Stimulated activated CD4-positive, alpha-beta T cell treated with anti-CD3 and anti-CD28 coated beads, Interleukin-12 subunit alpha, Interleukin-12 subunit beta, amount 100 ng/mL, for 48 hours (primary cell): Measurements from ENCODE around the gene KRTAP5-2.
A peak's percentile ranks its signal among the peaks of the same experiment; 100 is the strongest.
"Not testable (repeated sequence)": the region's sequence is repeated elsewhere in the genome, so short reads cannot be mapped to it uniquely, and the experiment has no call there.

ENCODE experiments used
- DNase-seq, 3 donors: peaks; one replicate each; pipeline ENCODE4 v3.0.0-alpha.2; 2020; ENCODE audit warnings: low read depth in 2 of 3, low spot score in 1 of 3

KRTAP5-2 gene

GRCh38 chr11:1592628-1593027 lies 5.5 kb downstream of the KRTAP5-2 start:
- DNase-seq, result no peak

DNA sequence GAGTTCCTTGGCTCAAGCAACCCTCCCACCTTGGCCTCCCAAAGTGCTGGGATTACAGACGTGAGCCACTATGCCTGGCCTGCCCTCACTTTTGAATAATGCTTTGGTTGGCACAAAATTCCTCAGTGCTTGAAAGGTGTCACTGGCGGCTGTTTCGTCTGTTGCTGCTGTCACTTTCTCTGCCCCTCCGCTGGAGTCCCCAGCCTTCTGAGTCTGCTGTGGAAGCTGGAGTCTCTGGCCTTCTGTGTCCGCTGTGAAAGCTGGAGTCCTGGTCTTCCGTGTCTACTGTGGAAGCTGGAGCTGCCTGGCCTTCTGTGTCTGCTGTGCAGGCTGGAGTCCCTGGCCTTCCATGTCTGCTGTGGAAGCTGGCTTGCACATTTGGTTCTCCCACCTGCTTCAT lies 8.1 kb downstream of the KRTAP5-2 start:
- DNase-seq, result no peak

- DNase-seq, result not testable (repeated sequence)
These were observed 8.7 kb downstream of the KRTAP5-2 start for GRCh38 chr11:1589191-1589963.

GRCh38 chr11:1586699-1587098 lies 11.4 kb downstream of the KRTAP5-2 start:
- no peak for DNase-seq

GRCh38 chr11:1584661-1585370 lies 13.3 kb downstream of the KRTAP5-2 start, which contains the start of gene KRTAP5-1:
Gene KRTAP5-1, minus strand, starts transcription at chr11:1585283. Its CDS starts 34 bp downstream, at chr11:1585249.
- not testable (repeated sequence) for DNase-seq

- DNase-seq, result not testable (repeated sequence)
These were observed 15.2 kb downstream of the KRTAP5-2 start for GRCh38 chr11:1582909-1583308.

GRCh38 chr11:1581976-1582375 lies 16.1 kb downstream of the KRTAP5-2 start:
- DNase-seq, result no peak

GRCh38 chr11:1576825-1577224 lies 21.3 kb downstream of the KRTAP5-2 start:
- DNase-seq, result no peak

- not testable (repeated sequence) for DNase-seq
These were observed 22.3 kb downstream of the KRTAP5-2 start for GRCh38 chr11:1575756-1576155.

DNA sequence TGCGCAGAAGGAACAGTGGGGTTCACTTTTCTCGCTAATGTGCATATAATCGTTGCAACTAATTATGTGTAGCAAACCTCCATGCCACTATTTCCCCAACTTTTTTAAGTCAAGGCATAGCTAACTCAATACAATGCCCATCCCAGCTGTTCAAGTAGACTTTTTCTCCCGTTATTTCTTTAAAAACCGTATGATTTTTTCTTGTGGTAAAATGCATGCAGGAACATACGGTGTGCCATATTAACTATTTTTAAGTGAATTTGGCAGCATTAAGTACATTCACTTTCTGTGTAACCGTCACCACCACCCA lies 23.2 kb downstream of the KRTAP5-2 start:
- no peak for DNase-seq

DNA sequence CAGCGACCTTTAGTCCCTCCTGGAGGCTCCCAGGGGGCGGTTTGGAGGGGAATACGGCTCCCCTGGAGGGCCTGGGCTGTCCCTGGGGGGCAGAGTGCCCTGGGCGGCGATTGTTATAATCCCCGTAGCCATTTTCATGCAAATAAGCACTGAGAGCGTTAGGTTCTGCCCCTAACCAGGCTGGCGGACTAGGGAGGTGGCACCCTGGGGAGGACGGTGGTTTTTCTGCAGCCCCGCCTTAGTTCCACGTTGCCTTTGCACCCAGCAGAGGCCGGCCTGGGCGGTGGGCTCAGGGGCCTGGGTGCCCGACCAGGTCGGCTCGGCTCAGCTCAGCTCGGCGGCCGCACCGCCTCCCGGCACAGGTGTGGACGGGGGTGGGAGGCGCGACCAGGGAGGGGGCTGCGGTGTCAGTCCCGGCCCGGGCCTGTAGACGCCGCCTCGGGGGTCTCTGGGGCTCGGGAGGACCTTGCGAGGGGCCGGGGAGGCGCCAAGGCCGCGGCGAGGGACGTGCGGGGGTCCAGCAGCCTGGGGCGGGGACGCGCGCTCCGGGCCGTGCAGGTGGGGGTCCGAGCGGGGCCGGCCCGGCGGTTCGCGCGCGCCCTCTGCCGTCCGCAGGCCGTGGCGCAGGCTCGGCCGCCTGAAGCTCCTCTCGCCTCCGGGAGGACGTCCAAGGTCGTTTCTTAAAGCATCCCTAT lies 23.7 kb downstream of the KRTAP5-2 start:
- DNase-seq, result peak; percentile 19 to 41 (median 38)

- no peak for DNase-seq
These were observed 24.2 kb downstream of the KRTAP5-2 start for GRCh38 chr11:1573903-1574237.

DNA sequence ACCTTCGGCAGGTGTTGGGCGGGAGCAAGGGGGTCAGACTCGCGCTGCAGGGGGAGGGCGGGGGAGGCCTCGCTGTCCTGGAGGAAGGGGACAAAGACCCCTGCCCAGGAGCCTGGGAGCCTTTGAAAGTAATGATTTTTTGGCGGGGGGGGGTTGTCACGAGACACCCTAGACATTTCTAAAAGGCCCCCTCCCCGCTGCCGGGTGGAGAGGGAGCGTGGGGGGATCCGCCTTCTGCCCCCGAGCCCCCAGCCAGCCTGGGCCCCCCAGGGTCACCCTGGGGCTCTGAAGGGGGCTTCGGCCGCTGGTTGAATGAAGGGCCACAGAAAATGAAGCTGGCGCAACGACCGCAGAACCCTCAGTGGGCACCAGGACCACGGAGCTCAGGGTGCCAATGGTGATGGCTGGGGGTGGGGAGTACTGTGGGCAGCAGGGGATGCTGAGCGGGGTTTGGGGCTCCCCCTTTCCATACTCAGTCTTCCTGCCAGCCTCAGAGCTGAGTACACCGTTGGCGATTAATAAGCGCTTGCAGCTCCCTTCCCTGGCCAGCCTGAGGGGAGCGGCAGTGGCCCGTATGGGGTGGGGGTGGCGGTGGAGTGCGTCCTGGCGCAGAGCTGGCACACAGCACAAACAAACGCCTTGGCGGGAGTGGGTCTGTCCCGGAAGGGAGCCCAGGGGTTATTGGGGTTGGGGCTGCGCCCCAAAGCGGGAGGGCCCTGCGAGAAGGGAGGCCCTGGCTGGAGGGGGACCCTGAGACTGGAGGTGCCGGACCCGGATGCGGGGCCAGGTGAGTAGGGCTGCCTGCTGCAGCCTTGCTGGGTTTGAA lies 24.8 kb downstream of the KRTAP5-2 start:
- no peak for DNase-seq

GRCh38 chr11:1572197-1573076 lies 25.7 kb downstream of the KRTAP5-2 start, which contains the start of gene DUSP8:
Gene DUSP8, minus strand, starts transcription at chr11:1572271. Its CDS starts 6,445 bp downstream, at chr11:1565826.
- DNase-seq, result peak; percentile 75 to 87 (median 85)

DNA sequence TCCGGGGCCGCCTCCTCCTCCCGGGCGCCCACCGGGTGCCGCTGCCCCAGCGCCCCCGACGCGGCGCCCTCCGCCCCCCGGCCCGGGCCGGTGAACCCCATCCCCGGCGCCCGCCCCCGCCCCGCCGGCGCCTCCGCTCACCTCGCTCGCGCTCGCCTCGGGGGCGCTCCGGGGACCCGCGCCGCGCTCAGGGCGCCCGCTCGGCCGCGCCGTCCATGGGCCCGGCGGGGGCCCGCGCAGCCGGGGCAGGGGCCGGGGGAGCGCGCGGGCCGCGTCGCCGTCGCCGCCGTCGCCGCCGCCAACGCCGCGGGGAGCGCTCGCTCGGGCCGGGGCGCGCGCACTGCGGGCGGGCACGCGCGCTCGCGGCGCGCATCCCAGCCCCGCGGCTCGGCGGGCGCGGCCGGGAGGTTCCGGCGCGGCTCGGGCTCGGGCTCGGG lies 26.3 kb downstream of the KRTAP5-2 start:
- no peak for DNase-seq

DNA sequence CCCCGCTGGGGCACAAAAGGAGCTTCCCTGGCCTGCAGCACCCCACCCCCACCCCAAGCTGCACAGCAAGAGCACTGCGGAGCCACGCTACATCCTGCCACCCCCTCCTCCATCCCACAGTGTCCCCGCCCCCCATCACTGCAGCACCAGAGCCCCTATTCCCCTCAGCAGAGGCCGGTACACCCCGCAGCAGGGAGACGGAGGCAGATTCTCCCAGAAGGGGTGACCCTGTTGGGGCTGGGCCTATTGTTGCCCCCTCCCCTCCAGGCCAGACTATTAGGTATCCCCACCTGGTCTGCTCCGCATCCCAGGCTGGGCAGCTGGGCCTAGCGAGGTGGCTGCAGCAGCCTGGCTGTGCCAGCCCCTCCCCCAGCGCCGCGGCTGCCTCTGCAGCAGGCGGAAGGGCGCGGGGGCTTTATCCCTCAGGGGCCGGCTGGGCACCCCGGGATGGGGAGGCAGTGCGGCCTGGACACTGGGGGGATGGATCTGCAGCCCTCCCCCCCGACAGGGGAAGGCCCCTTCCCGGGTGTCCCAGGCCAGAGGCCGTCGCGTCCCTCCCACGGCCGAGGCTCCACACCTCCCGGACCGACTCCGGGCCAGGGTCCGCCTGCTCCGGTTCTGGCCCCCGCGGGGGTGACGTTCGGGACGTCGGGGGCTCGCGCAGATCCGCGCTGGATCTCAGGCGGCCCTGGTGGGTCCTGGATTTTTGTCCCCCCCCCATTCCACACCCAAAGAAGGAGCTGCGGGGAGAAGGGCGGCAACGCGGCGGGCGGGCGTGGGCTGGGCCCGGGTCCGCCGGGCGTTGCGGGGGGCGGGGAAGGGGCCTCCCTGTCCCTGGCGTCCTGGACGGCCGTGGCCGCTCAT lies 27.0 kb downstream of the KRTAP5-2 start:
- no peak for DNase-seq

- no peak for DNase-seq
These were observed 27.6 kb downstream of the KRTAP5-2 start for GRCh38 chr11:1570531-1570895.

- no peak for DNase-seq
These were observed 28.1 kb downstream of the KRTAP5-2 start for GRCh38 chr11:1570001-1570453.

DNA sequence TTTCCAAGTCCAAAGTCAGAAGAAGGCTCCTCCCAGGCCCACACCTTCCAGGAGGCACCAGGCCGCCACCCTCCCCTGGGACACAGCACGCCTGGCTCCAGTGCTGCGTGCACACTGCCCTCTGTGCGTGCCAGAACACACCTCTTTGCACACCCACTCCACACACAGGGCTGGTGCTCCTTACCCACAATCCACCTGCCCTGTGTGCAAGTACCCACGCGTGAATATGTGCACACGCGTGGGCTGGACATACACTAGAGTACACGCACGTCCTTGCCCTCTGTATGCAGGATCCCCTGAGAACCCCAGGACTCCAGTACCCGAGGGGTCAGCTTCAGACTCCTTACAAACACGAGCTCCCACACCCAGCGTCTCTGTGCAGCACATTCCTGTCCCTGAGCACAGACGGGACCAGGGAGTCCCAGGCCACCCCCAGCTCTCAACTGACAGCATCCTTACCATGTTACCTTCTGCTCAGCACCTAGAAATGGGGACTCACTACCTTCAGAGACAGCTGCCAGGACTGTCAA lies 28.8 kb downstream of the KRTAP5-2 start:
- DNase-seq, result no peak
